HG03108 (cell line): ENCODE results near the gene SCN1B.

ENCODE experiments used
- ATAC-seq: cut with Tn5 transposase; IDR thresholded peaks from one replicate; pipeline ENCODE4 v1.9.1; 2021; ENCODE audit warnings: moderate library complexity; ENCODE audit not compliant: unreplicated experiment

Gene SCN1B

DNA sequence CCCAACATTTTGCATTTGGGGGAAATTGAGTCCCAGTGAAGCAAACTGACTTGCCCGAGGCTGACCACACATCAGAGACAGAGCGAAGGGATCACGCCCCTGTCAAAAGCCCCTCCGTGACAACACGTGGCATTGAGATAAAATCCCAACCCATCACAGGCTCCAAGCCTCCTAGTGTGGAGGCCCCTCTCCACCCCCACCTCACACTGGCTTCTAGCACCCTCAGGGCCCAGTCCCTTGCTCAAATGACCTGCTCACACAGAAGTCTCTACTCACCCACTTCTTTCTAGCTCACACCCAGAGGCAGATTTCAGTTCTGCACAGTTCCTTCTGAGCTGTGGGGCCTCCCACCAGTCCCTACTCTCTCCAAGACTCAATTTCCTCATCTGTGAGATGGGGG is 21.5 kb downstream of the SCN1B start:
- no peak for ATAC-seq

GRCh38 chr19:35052599-35053190 is 22.4 kb downstream of the SCN1B start:
- no peak for ATAC-seq

- no peak for ATAC-seq
Measured at GRCh38 chr19:35053667-35054293, 23.5 kb downstream of the SCN1B start.

DNA sequence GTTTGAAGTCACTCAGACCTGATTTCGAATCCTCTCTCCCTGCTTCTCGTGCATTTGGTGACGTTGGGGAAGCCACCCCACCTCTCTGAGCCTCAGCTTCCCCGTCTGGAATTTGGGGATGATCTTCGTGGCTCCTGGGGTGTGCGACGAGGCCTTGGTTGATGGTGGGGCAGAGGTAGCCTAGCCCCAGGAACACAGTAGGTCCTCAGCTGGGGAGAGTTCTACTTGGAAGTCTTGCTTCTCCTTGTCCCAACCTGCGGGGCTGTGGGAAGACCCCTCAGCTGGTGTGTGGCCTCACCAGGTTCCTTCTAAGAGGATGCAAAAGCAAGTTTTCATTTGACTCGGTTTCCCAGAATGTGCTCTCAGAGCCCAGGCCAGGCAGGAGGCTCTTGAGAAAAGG is 24.4 kb downstream of the SCN1B start:
- no peak for ATAC-seq

DNA sequence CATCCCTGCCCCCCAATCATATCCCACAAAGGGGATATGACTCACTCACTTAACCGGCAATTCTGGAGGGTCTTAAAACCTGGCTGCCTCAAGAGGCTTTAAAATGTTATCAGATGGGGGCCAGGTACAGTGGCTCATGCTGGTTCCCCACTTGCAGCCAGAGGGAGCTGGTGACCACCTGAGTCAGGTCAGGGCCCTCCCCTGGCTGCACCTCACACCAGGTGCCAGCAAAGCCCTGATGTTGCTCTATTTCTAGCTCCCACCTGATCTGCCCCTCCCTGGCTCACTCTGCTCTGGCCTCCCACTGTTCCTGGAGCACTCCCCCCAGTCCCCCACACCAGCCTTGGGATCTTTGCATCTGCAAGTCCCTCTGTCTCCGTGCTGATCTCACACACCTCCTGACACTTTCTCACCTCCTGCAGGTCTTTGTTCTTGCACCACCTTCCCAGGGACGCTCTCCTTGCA is 25.5 kb downstream of the SCN1B start:
- ATAC-seq: no peak

- no peak for ATAC-seq
Measured at GRCh38 chr19:35056513-35057063, 26.3 kb downstream of the SCN1B start.

DNA sequence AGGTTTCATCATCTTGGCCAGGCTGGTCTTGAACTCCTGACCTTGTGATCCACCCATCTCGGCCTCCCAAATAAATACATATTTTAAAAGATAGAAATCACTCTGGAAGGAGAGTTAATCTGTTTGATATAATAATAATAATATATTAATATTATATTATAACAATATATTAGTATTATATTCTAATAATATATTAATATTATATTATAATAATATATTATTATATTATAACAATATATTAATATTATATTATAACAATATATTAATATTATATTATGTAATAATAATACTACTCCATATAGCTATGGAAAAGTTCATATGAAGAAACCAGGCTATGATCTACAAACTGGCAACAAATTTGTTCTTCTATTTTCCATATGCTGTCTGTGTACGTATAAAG is 28.1 kb downstream of the SCN1B start:
- no peak for ATAC-seq

GRCh38 chr19:35059006-35059798 is 28.9 kb downstream of the SCN1B start:
- no peak for ATAC-seq

DNA sequence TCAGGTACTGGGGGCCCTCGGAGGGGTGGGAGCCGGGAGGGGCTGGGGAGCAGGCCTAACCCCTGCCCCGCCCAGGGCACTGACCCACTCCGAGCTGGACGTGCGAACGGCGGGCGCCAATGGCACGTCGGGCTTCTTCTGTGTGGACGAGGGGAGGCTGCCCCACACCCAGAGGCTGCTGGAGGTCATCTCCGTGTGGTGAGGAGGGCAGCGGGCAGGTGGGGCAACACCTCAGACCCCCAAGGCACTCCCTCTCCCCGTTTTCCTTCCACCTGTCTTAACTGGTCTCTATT is 29.5 kb downstream of the SCN1B start:
- no peak for ATAC-seq

GRCh38 chr19:35060160-35060855 is 30.0 kb downstream of the SCN1B start:
- no peak for ATAC-seq

DNA sequence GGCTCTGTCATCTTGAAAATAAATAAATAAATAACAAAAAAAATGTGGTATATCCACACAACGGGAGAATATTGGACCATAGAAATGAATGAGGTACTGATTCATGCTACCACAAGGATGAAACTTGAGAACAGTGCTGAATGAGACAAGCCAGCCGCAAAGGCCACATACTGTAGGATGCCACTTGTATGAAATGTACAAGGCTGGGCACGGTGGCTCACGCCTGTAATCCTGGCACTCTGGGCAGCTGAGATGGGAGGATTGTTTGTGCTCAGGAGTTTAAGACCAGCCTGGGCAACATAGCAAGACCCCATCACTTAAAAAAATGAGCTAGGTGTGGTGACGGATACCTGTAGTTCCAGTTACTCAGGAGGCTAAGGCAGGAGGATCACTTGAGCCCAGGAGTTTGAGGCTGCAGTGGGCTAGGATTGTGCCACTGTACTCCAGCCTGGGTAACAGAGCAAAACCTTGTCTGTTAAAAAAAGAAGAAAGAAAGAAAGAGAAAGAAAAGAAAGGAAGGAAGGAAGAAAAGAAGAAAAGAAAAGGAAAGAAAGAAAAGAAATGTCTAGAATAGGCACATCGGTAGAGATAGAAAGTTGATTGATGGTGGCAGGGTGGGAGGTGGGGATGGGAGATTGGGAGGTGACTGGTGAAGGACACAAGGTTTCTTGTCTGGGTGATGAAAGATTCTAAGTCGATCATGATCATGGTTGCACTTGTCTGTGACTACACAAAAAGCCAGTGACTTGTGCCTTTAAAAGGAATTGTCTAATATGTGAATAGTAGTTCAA is 31.5 kb downstream of the SCN1B start:
- ATAC-seq: no peak

GRCh38 chr19:35062942-35063341 is 32.7 kb downstream of the SCN1B start:
- no peak for ATAC-seq

- no peak for ATAC-seq
Measured at GRCh38 chr19:35063940-35064818, 33.9 kb downstream of the SCN1B start.

DNA sequence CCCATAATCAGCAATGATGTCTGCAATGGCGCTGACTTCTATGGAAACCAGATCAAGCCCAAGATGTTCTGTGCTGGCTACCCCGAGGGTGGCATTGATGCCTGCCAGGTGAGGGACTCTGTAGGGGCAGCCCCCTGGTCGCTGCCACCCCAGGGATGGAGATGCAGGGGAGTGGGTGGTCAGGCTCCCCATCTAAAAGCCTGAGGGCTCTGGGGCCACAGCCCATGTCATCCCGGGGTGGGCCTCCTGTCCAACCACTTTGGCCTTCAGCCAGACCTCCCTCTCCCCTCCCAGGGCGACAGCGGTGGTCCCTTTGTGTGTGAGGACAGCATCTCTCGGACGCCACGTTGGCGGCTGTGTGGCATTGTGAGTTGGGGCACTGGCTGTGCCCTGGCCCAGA is 35.3 kb downstream of the SCN1B start:
- no peak for ATAC-seq

DNA sequence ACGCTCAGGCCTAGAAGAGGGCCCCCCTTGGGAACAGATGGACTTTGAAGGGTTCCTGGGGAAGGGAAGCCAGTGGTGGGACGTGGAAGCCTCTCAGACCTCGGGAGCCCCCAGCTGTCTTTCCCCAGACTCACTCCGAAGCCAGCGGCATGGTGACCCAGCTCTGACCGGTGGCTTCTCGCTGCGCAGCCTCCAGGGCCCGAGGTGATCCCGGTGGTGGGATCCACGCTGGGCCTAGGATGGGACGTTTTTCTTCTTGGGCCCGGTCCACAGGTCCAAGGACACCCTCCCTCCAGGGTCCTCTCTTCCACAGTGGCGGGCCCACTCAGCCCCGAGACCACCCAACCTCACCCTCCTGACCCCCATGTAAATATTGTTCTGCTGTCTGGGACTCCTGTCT is 35.9 kb downstream of the SCN1B start:
- ATAC-seq: no peak

- ATAC-seq: no peak
Measured at GRCh38 chr19:35066691-35067563, 36.7 kb downstream of the SCN1B start.

DNA sequence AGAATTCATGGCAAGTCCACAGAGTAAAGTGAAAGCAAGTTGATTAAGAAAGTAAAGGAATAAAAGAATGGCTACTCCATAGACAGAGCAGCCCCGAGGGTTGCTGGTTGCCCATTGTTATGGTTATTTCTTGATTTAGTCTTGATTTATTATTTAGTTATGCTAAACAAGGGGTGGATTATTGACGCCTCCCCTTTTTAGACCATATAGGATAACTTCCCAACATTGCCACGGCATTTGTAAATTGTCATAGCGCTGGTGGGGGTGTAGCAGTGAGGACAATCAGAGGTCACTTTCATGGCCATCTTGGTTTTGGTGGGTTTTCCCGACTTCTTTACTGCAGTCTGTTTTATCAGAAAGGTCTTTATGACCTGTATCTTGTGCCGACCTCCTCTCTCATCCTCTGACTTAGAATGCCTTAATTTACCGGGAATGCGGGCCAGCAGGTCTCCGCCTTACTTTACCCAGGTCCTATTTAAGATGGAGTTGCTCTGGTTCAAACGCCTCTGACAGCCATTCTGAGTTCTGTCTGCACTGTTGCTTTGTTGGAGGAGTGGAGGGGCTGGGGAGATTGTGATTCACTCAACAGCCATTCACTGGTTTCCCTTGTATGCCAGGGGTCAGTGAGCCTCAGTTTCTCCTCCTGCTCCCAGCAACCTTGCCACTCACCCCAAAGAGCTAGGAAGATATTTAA is 38.8 kb downstream of the SCN1B start:
- no peak for ATAC-seq

DNA sequence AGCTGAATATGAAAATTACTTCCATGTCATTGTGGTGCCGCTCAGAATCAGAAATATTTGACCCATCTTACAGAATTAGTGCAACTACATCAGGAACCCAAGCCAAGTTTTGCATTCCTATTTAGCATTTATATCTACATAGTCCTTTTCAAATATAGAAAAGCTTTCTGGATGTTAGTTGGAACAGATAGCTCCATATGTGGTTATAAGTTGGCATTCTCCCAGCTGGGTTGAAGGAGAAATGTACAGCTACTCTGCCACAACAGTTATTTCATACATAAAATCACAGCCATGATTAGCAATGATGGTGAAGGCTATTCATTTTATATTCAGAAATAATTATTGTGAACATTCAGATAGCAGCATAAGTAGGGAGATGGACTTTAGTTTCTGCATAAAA is 39.4 kb downstream of the SCN1B start:
- ATAC-seq: no peak
